GM23248 (cell line): Measurements from ENCODE around the gene NDUFAF2. TPM values are rescaled to one million over a fixed set of nuclear protein-coding genes. Genes with fewer than 3 reads are reported as not detected.
"Not testable (repeated sequence)": the region's sequence is repeated elsewhere in the genome, so short reads cannot be mapped to it uniquely, and the experiment has no call there.

Experiments used
- DNase-seq: peaks from one replicate; pipeline ENCODE4 v3.0.0-alpha.2; 2015
- H2AFZ ChIP-seq: fragments of 200-600 bp; sonication (generic); 2 replicates; pipeline ENCODE4 v1.6.1; 2016; ENCODE audit warnings: antibody characterized with exemption
- H3F3A ChIP-seq: fragments of 200-600 bp; sonication (generic); 2 replicates; pipeline ENCODE4 v1.6.1; 2016; ENCODE audit warnings: mild to moderate bottlenecking, antibody characterized with exemption, mixed run types; ENCODE audit not compliant: insufficient read depth
- H3K27ac ChIP-seq: fragments of 200-600 bp; sonication (generic); 2 replicates; pipeline ENCODE4 v1.5.1; 2016; ENCODE audit warnings: mild to moderate bottlenecking
- H3K27me3 ChIP-seq: fragments of 200-600 bp; sonication (generic); replicated peaks from 2 replicates; pipeline ENCODE4 v1.6.1; 2016; ENCODE audit warnings: mild to moderate bottlenecking; ENCODE audit not compliant: insufficient read depth
- H3K36me3 ChIP-seq: fragments of 200-600 bp; sonication (generic); 2 replicates; pipeline ENCODE4 v1.6.1; 2016; ENCODE audit warnings: low read depth, mild to moderate bottlenecking
- H3K4me1 ChIP-seq: fragments of 200-600 bp; sonication (generic); 2 replicates; pipeline ENCODE4 v1.6.1; 2016; ENCODE audit warnings: mild to moderate bottlenecking; ENCODE audit not compliant: insufficient read depth
- H3K4me2 ChIP-seq: fragments of 200-600 bp; sonication (generic); one replicate; pipeline ENCODE4 v1.6.1; 2016; ENCODE audit warnings: mild to moderate bottlenecking; ENCODE audit not compliant: unreplicated experiment
- H3K4me3 ChIP-seq: fragments of 200-600 bp; sonication (generic); 2 replicates; pipeline ENCODE4 v1.5.1; 2016; ENCODE audit warnings: mild to moderate bottlenecking
- H3K79me2 ChIP-seq: fragments of 200-600 bp; sonication (generic); 2 replicates; pipeline ENCODE4 v1.6.1; 2016; ENCODE audit warnings: mild to moderate bottlenecking; ENCODE audit not compliant: insufficient read depth
- H3K9ac ChIP-seq: fragments of 200-600 bp; sonication (generic); 2 replicates; pipeline ENCODE4 v1.6.1; 2016; ENCODE audit warnings: mild to moderate bottlenecking
- H3K9me2 ChIP-seq: fragments of 200-600 bp; sonication (generic); 2 replicates; pipeline ENCODE4 v1.6.1; 2016; ENCODE audit warnings: mixed run types, mild to moderate bottlenecking, moderate library complexity; ENCODE audit not compliant: insufficient read depth
- H3K9me3 ChIP-seq: fragments of 200-600 bp; sonication (generic); one replicate; pipeline ENCODE4 v1.6.1; 2017; ENCODE audit warnings: low read depth
- H4K20me1 ChIP-seq: fragments of 200-600 bp; sonication (generic); 2 replicates; pipeline ENCODE4 v1.6.0; 2016; ENCODE audit not compliant: insufficient read depth
- EZH2 ChIP-seq: fragments of 200-600 bp; sonication (generic); IDR thresholded peaks from 2 replicates; pipeline ENCODE4 v1.6.1; 2018; ENCODE audit warnings: antibody characterized with exemption, mild to moderate bottlenecking; ENCODE audit not compliant: insufficient read depth, poor library complexity, severe bottlenecking
- EZH2phosphoT487 ChIP-seq: fragments of 200-600 bp; sonication (generic); IDR thresholded peaks from 2 replicates; pipeline ENCODE4 v1.6.1; 2018; ENCODE audit warnings: antibody characterized with exemption, moderate library complexity, mild to moderate bottlenecking, low read depth; ENCODE audit not compliant: insufficient read depth
- WGBS, 2 experiments: methylation state at CpG; one replicate each; pipeline ENCODE4 v1.1.6; 2015 to 2017; ENCODE audit warnings: low lambda C conversion rate in 2 of 2, low coverage in 1 of 2; ENCODE audit errors: missing lambda C conversion rate in 2 of 2; 5-methylcytosine and 5-hydroxymethylcytosine counted together
- in situ Hi-C: fragments of 300-500 bp; cut with MboI; formaldehyde crosslinking; loops from 2 replicates; pipeline ENCODE4 v1.15.0; 2020
- polyA plus RNA-seq: library from polyadenylated mRNA; unstranded; fragments of >200 nt; fragmentation: Nextera tagmentation; extraction: Ambion mirVana; gene quantifications from 2 replicates; pipeline ENCODE4 v1.2.1, GENCODE V29; 2016
- total RNA-seq: library from RNA; depleted of rRNA; stranded (reverse); fragments of >200 nt; shearing (Covaris generic); gene quantifications from 2 replicates; pipeline ENCODE4 v1.2.3, GENCODE V29; 2014

NDUFAF2 gene
- total and polyA plus RNA-seq, 2 experiments from 2014 or later: 28.9 to 67.0 TPM

DNA sequence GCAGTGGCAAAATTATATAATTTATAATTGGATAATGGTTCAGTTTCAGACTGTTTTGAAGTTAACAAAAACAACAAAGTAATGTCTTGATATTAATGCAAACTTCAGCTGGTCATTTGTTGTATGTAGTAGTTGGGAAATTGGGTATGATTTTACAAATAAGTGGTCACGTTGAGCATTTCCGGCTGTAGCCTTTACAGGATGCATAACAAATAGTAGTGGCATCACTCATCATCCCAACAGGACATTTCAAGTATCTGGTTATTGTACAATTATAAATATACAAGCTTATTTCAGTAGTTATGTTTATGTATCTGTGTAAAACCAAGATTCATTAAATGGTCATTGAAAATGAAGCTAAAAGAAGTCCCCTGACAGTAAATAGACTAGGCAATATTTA lies 144.3 kb downstream of the NDUFAF2 start:
- no peaks in the 10 kb centered on the region for H3K4me1 ChIP-seq
- H3K36me3 ChIP-seq: peaks cover 7% of the 10 kb centered on the region; the same call in 1 of the 2 replicates
- H3K79me2 ChIP-seq: peaks cover 12% of the 10 kb centered on the region; the same call in 1 of the 2 replicates
- H3K9ac ChIP-seq: no peak overlapping the region
- 93 to 99% methylated on average over 2 of the region's 2 CpGs for WGBS, 2 experiments
- in situ Hi-C loops: no loop called here
- H3K4me3 ChIP-seq: no peak overlapping the region
- no peak overlapping the region for H3K27ac ChIP-seq
- no peaks in the 10 kb centered on the region for H4K20me1 ChIP-seq
- no peak overlapping the region for H3K4me2 ChIP-seq
- no peak for DNase-seq
- no peak overlapping the region for H2AFZ ChIP-seq
- no peaks in the 10 kb centered on the region for H3K27me3 ChIP-seq
- H3F3A ChIP-seq: no peaks in the 10 kb centered on the region
- H3K9me3 ChIP-seq: no peaks in the 10 kb centered on the region
- no peak for TF ChIP-seq EZH2phosphoT487
- no peak for TF ChIP-seq EZH2
- H3K9me2 ChIP-seq: no peaks in the 10 kb centered on the region

DNA sequence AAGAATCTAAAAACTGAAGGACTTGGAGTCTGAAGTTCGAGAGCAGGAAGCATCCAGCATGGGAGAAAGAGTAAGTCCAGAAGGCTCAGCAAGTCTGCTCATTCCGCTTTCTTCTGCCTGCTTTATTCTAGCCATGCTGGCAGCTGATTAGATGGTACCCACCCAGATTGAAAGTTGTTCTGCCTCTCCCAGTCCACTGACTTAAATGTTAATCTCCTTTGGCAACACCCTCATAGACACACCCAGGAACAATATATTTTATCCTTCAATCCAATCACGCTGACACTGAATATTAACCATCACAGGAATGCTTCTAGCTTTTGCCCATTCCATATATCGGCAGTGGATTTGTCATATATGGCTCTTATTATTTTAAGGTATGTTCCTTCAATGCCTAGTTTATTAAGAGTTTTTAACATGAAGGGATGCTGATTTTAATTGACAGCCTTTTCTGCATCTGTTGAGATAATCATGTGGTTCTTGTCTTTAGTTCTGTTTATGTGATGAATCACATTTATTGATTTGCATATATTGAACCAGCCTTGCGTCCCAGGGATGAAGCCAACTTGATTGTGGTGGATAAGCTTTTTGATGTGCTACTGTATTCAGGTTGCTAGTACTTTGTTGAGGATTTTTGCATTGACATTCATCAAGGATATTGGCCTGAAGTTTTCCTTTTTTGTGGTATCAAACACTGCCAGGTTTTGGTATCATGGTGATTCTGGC lies 148.2 kb downstream of the NDUFAF2 start:
- H3K27me3 ChIP-seq, H3K4me1 ChIP-seq, H3K36me3 ChIP-seq, H3K4me3 ChIP-seq, H3K9me3 ChIP-seq, in situ Hi-C loops, DNase-seq, H2AFZ ChIP-seq, H3F3A ChIP-seq, H4K20me1 ChIP-seq, H3K27ac ChIP-seq, H3K9ac ChIP-seq, H3K4me2 ChIP-seq, H3K9me2 ChIP-seq: not testable (repeated sequence)
- 89% methylated on average over 5 of the region's 5 CpGs for WGBS, 2 experiments
- H3K79me2 ChIP-seq: peaks cover 12% of the 10 kb centered on the region; the same call in 1 of the 2 replicates

- no peak overlapping the region for H3K27ac ChIP-seq
Observed at GRCh38 chr5:61097465-61097864, 152.5 kb downstream of the NDUFAF2 start.

DNA sequence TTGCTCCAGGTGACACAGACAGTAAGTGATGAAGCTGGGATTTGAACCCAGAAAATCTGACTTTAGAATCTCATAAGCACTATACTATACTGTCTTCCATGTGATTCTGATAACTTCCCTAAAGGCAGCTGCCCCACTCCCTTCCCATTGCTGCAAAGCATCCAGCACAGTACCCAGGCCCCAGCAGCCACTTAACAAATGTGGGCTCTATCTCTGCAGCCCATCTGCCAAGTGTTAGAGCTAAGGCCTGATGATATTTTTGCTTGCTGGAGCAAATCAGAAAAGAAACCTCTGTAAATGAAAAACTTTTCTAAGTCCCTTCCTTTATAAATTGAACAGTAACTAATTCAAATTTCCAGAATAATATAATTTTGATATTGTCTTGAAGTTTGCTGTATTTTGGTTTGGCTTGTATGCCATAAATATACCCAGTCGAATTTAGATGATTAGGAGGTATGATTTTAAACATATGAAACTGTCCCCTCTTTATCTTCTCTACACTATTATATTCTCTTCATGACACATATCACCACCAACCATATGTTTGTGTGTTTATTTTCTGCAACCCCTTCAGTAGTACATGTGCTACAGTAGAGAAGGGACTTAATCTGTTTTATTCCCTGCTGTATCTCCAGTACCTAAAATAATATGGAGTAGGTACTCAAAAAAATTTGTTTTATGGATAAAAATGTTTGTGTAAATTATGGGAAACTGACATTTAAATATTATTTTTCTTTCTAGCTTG lies 153.4 kb downstream of the NDUFAF2 start:
- Histone ChIP-seq H3K79me2 (no peaks in the 10 kb centered on the region), H3K4me2 (no peak overlapping the region), H4K20me1 (no peaks in the 10 kb centered on the region), H3F3A (no peaks in the 10 kb centered on the region), H2AFZ (no peak overlapping the region), H3K36me3 (no peaks in the 10 kb centered on the region; the same call in 1 of the 2 replicates), H3K9me2 (no peaks in the 10 kb centered on the region), H3K9ac (no peak overlapping the region), H3K27ac (no peak overlapping the region), H3K9me3 (no peaks in the 10 kb centered on the region), H3K27me3 (no peaks in the 10 kb centered on the region), H3K4me1 (no peaks in the 10 kb centered on the region), H3K4me3 (no peak overlapping the region)
- no peak for DNase-seq
- no peak for TF ChIP-seq EZH2phosphoT487
- TF ChIP-seq EZH2: no peak
- in situ Hi-C loops: no loop called here
- 51 to 60% methylated on average over 1 of the region's 1 CpG for WGBS, 2 experiments

More at GRCh38 chr5:61097465-61097864, 152.5 kb downstream of the NDUFAF2 start:
- 97 to 98% methylated on average over 2 of the region's 2 CpGs for WGBS, 2 experiments
- no peaks in the 10 kb centered on the region for H3K27me3 ChIP-seq
- no peak overlapping the region for H3K9ac ChIP-seq
- TF ChIP-seq EZH2phosphoT487: no peak
- TF ChIP-seq EZH2: no peak
- no peak overlapping the region for H3K4me3 ChIP-seq
- H3F3A ChIP-seq: no peaks in the 10 kb centered on the region
- no peak overlapping the region for H2AFZ ChIP-seq
- no peak for DNase-seq
- in situ Hi-C loops: no loop called here
- H3K9me3 ChIP-seq: no peaks in the 10 kb centered on the region
- no peaks in the 10 kb centered on the region for H4K20me1 ChIP-seq
- no peaks in the 10 kb centered on the region; the same call in 1 of the 2 replicates for H3K36me3 ChIP-seq
- no peak overlapping the region for H3K4me2 ChIP-seq
- no peaks in the 10 kb centered on the region for H3K4me1 ChIP-seq
- H3K9me2 ChIP-seq: no peaks in the 10 kb centered on the region
- H3K79me2 ChIP-seq: no peaks in the 10 kb centered on the region
